ENCODE results near the gene EDEM1. TPM values are rescaled to one million over a fixed set of nuclear protein-coding genes. Genes with fewer than 3 reads are reported as not detected.

Gene EDEM1
- total RNA-seq, 1 experiment from 2014 or later: 11.0 TPM

DNA sequence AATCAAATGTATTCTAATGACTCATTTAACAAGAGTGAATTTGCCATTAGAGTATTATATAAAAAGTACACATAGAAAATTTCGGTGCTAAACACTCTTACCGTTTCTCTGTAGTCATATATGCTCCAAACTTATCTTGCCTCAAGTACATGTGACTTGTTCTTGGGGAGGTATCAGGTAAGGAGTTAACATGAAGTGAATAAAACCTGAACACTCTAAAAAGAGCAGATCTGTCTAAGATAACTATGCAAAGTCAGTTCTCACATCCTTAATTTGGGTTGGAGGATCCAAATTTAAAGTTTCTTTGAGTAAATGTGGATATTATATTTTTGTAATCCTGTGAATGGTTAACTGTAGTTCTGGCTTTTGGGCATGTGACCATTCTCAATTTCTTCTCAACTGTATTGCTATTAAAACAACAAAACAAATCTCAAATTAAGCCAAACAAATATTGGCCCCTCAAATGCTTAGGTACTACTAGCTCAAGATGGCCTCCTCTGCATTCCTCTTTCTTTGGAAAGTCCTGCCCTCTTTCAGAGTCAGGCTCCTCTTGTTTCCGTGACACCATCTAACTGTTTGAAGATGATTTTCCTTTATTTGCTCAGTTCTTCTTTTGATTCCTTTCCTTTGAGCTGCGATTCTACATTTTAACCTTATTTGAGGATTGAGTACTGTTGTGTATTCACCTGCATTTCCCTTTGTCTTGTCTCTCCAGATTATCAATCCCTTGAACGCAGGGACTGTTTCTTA, 4.2 kb downstream of the EDEM1 start:
- DNase-seq: no peak
- no peaks in the 10 kb centered on the region; the same call in 1 of the 2 replicates for H3K36me3 ChIP-seq
- H3K4me3 ChIP-seq: no peak overlapping the region

GRCh38 chr3:5192571-5193365, 5.3 kb downstream of the EDEM1 start:
- no peak for DNase-seq
- Histone ChIP-seq H3K9me3 (no peaks in the 10 kb centered on the region), H3K27me3 (no peaks in the 10 kb centered on the region), H3K4me3 (no peak overlapping the region), H3K36me3 (no peaks in the 10 kb centered on the region; the same call in 1 of the 2 replicates)

More for the DNA sequence above, 4.2 kb downstream of the EDEM1 start:
- Histone ChIP-seq H3K27me3 (no peaks in the 10 kb centered on the region), H3K9me3 (no peaks in the 10 kb centered on the region)

DNA sequence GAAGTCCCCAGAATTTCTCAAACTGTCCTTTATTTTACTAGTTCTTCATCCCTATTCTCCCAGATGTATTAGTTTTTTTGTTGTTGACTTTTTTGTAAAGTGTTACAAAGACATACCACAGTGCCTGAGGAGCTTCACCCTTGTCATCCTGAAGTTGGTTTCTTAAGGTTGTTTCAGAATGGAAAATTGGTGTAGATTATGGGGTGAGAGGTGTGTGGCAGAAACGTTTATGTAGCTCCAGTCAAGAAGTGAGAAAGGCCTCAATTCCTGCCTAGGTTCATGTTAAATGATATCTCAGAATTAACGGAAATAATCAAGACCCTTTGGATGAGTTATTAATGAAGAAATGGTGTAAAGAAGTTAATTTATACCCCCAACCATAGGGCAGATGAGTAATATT, 6.8 kb downstream of the EDEM1 start:
- Histone ChIP-seq H3K4me3 (no peak overlapping the region), H3K27me3 (no peaks in the 10 kb centered on the region), H3K9me3 (no peaks in the 10 kb centered on the region), H3K36me3 (no peaks in the 10 kb centered on the region; the same call in 1 of the 2 replicates)
- no peak for DNase-seq

DNA sequence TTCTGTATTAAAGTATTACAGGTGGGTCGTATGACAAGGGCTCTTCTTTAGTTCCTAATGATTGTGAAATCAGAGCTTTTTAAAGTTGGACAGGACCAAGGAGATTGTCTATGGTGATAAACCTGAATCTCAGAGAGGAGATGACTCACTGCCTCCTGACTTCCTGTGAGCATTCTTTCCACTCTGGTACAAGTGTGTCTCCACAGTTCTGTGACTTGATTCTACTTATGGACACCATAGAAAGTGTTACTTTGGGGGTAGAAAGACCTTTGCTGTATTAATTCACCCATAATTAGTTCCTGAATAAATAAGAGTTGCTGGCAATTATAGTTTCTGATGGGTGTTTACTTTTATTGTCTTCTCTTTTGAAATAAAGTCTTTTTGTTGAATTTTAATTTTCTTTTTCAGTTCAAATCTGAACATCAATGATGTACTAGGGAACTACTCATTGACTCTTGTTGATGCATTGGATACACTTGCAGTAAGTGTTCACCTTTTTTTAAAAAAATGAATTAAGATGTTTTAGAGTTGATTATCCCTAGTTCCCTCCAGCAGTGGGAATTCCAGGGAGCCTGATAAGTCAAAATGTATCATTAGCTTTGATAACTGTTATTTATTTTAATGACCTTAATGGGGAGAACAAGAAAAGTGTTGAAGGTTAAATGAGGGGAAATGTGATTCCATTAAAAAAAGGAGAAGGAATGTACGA, 7.4 kb downstream of the EDEM1 start:
- H3K27me3 ChIP-seq: no peaks in the 10 kb centered on the region
- no peaks in the 10 kb centered on the region; the same call in 1 of the 2 replicates for H3K36me3 ChIP-seq
- DNase-seq: peak; percentile 12
- no peaks in the 10 kb centered on the region for H3K9me3 ChIP-seq
- no peak overlapping the region for H3K4me3 ChIP-seq

DNA sequence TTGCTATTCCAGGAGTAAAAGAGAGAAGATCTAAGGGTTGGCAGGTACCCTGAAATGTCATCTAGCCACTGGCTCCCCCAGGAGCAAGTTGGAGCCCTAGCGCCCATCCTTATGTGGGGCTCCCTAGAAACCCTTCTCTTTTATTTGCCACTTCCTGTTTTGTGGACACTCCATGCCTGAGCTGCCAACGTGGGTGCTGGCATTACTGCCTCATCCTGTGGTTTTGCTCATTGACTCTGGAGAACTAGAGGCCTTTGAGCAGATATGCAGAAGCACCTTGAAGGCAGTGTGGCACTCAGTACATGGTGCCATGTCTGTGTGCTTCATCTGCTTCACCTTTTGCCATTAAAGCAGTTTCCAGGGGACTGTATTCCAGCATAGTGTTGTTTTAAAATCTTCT, 8.1 kb downstream of the EDEM1 start:
- Histone ChIP-seq H3K36me3 (no peaks in the 10 kb centered on the region; the same call in 1 of the 2 replicates), H3K4me3 (no peak overlapping the region), H3K27me3 (no peaks in the 10 kb centered on the region), H3K9me3 (no peaks in the 10 kb centered on the region)
- peak; percentile 51 for DNase-seq

GRCh38 chr3:5197022-5197421, 9.5 kb downstream of the EDEM1 start:
- Histone ChIP-seq H3K27me3 (no peaks in the 10 kb centered on the region), H3K4me3 (no peak overlapping the region), H3K9me3 (no peaks in the 10 kb centered on the region), H3K36me3 (no peaks in the 10 kb centered on the region)
- no peak for DNase-seq

- Histone ChIP-seq H3K36me3 (no peaks in the 10 kb centered on the region), H3K9me3 (no peaks in the 10 kb centered on the region), H3K27me3 (no peaks in the 10 kb centered on the region), H3K4me3 (no peak overlapping the region)
- no peak for DNase-seq
Measured at GRCh38 chr3:5197470-5198312, 10.2 kb downstream of the EDEM1 start.

- Histone ChIP-seq H3K4me3 (no peak overlapping the region), H3K9me3 (no peaks in the 10 kb centered on the region), H3K27me3 (no peaks in the 10 kb centered on the region), H3K36me3 (peaks cover 4% of the 10 kb centered on the region)
- no peak for DNase-seq
Measured at GRCh38 chr3:5198313-5198677, 10.8 kb downstream of the EDEM1 start.

DNA sequence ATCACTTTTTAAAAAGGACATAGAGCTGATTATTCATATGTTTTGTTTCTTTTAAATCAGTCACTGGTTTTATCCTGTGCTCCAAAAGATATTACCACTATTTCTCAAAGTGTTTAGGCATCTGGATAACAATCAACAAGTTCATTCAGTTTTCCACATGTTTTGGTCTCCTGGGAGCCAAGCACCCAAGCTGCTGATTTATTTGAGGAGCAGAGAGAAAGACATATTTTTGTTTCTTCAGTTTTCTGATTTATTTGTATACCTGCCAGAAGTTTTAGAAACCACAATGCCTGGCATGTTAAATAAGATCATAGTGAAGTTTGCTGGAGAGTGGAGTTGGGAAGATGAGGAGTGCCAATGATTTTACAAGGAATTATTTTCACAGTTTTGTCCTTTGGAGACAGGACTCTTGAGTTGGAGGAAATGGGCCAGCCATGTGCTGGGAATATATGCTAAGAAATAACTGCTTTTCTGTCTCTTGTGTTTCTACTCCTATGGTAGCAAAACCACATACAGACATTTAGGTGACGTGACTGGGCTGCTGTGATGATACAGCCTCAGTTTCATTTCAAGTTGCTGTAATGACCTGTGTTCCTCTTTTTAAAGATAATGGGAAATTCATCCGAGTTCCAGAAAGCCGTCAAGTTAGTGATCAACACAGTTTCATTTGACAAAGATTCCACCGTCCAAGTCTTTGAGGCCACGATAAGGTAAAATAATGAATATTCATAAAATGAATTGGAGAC, 11.7 kb downstream of the EDEM1 start:
- Histone ChIP-seq H3K9me3 (no peaks in the 10 kb centered on the region), H3K36me3 (peaks cover 5% of the 10 kb centered on the region), H3K4me3 (no peak overlapping the region), H3K27me3 (no peaks in the 10 kb centered on the region)
- no peak for DNase-seq

DNA sequence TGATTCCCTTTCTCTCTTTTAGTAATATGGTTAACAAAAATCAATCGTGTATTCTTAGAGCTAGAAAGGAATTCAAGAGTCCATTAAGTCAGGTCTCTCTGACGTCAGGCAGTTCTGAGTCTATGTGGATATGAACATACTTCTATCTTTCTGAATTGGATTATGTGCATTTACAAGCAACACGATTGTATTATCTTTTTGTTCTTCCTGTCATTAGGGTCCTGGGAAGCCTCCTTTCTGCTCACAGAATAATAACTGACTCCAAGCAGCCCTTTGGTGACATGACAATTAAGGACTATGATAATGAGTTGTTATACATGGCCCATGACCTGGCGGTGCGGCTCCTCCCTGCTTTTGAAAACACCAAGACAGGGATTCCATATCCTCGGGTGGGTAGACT, 14.0 kb downstream of the EDEM1 start:
- H3K4me3 ChIP-seq: no peak overlapping the region
- no peak for DNase-seq
- peaks cover 5% of the 10 kb centered on the region for H3K36me3 ChIP-seq
- H3K27me3 ChIP-seq: no peaks in the 10 kb centered on the region
- no peaks in the 10 kb centered on the region for H3K9me3 ChIP-seq

- H3K36me3 ChIP-seq: peaks cover 7% of the 10 kb centered on the region
- H3K4me3 ChIP-seq: no peak overlapping the region
- no peaks in the 10 kb centered on the region for H3K9me3 ChIP-seq
- H3K27me3 ChIP-seq: no peaks in the 10 kb centered on the region
- no peak for DNase-seq
Measured at GRCh38 chr3:5202222-5202621, 14.7 kb downstream of the EDEM1 start.

- Histone ChIP-seq H3K27me3 (no peaks in the 10 kb centered on the region), H3K9me3 (no peaks in the 10 kb centered on the region), H3K36me3 (peaks cover 8% of the 10 kb centered on the region), H3K4me3 (no peak overlapping the region)
- DNase-seq: peak; percentile 83
Measured at GRCh38 chr3:5205165-5205941, 17.8 kb downstream of the EDEM1 start.

DNA sequence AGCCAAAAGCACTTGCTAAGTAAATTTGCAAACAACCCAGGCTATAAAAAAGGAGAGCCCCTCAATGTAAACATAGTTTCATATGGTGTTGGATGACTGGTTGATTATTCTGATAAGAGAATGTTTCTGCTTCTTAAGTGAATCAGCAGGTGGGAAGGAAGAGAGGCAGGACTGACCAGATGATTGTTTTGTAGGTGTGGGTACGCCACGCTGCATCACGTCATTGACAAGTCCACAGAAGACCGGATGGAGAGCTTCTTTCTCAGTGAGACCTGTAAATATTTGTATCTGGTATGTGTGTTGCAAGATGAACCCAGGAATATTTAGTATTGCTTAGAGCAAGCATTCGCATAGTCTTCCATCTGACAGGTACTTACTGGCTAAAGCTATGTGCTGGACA, 23.4 kb downstream of the EDEM1 start:
- no peaks in the 10 kb centered on the region for H3K27me3 ChIP-seq
- peaks cover 6% of the 10 kb centered on the region for H3K36me3 ChIP-seq
- no peak for DNase-seq
- no peaks in the 10 kb centered on the region for H3K9me3 ChIP-seq
- H3K4me3 ChIP-seq: no peak overlapping the region

DNA sequence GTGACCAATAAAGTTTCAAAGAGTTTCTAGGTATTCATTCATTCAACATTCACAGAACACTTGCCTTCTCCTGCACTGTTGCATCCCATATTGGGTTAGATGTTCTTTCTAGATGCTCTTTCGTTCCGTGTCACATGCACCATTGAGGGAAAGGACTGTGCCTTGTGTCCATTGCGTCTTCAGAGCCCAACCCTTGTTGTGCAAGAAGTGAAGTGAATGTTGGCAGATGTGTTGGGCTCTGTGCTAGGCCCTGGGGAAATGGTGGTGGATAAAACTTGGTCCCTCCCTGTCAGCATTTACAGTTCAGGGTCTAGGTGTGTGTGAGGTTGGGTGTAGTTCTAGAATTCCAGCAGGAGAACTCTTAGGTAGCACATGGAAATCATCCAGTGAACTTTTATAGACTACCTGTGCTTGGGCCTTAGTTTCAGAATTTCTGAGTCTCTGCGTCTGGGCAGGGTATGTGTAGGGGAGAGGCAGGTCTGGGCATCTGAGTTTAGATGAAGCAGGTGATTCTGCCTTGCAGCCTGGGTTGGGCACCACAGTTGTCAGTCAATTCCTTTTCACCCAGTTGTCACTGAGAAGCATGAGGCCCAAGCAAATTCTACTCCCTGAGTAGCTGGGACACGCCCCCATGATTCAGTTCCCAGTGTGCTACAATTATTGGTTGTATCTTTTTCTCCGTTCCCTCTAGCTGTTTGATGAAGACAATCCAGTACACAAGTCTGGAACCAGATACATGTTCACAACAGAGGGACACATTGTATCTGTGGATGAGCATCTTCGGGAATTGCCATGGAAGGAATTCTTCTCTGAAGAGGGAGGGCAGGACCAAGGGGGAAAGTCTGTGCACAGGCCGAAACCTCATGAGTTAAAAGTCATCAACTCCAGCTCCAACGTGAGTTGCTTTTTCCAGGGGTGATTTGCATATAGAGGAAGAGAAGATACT, 25.4 kb downstream of the EDEM1 start:
- Histone ChIP-seq H3K4me3 (no peak overlapping the region), H3K27me3 (no peaks in the 10 kb centered on the region), H3K9me3 (no peaks in the 10 kb centered on the region), H3K36me3 (peaks cover 3% of the 10 kb centered on the region)
- no peak for DNase-seq
